ENCODE measurements around the gene NRIP2. TPM values are rescaled to one million over a fixed set of nuclear protein-coding genes. Genes with fewer than 3 reads are reported as not detected.

Gene NRIP2
- total RNA-seq (2022; extraction: Qiagen RNA extraction): 0.06 TPM in 1 of 5 replicates, not detected in the others

GRCh38 chr12:2834581-2835491 lies at the start of gene NRIP2:
Gene NRIP2, minus strand, starts transcription at chr12:2835035. Its CDS starts 52 bp downstream, at chr12:2834983.

GRCh38 chr12:2877047-2877952 lies 42.5 kb upstream of the NRIP2 start, which contains the start of the genes FOXM1 and RHNO1:
Gene FOXM1, minus strand, starts transcription at chr12:2877174. Its CDS starts 2,696 bp downstream, at chr12:2874478.
Gene RHNO1, plus strand, starts transcription at chr12:2877223. Its CDS starts 8,144 bp downstream, at chr12:2885367.

GRCh38 chr12:2857021-2857431 lies 22.2 kb upstream of the NRIP2 start, which contains the start of gene TEX52:
Gene TEX52, minus strand, starts transcription at chr12:2857039. Its CDS starts 13 bp downstream, at chr12:2857026.

GRCh38 chr12:2812290-2813213 lies 22.3 kb downstream of the NRIP2 start, which contains the start of gene ITFG2:
Gene ITFG2, plus strand, starts transcription at chr12:2812668. Its CDS starts 93 bp downstream, at chr12:2812761.

GRCh38 chr12:2794736-2795289 lies 40.0 kb downstream of the NRIP2 start, which contains the start of gene FKBP4:
Gene FKBP4, plus strand, starts transcription at chr12:2794970. Its CDS starts 170 bp downstream, at chr12:2795140.

Other genes starting within 250 kb of the NRIP2 start
- 86.2 to 103 TPM (median 101 TPM) in 5 replicates for gene FKBP4, start 40.1 kb downstream of the NRIP2 start, total RNA-seq (2022; extraction: Qiagen RNA extraction)
- gene ITFG2, start 22.4 kb downstream of the NRIP2 start, total RNA-seq (2022; extraction: Qiagen RNA extraction): 12.5 to 18.6 TPM (median 14.9 TPM) in 5 replicates
- gene TEX52, start 22.0 kb upstream of the NRIP2 start, total RNA-seq (2022; extraction: Qiagen RNA extraction): not detected in 5 replicates
- gene FOXM1, start 42.1 kb upstream of the NRIP2 start, total RNA-seq (2022; extraction: Qiagen RNA extraction): 82.0 to 93.5 TPM (median 89.8 TPM) in 5 replicates
- gene RHNO1, start 42.2 kb upstream of the NRIP2 start, total RNA-seq (2022; extraction: Qiagen RNA extraction): 42.3 to 52.8 TPM (median 47.1 TPM) in 5 replicates
- 16.8 to 19.9 TPM (median 18.9 TPM) in 5 replicates for gene TULP3, start 55.9 kb upstream of the NRIP2 start, total RNA-seq (2022; extraction: Qiagen RNA extraction)
- gene TEAD4, start 124.4 kb upstream of the NRIP2 start, total RNA-seq (2022; extraction: Qiagen RNA extraction): 39.4 to 51.3 TPM (median 47.9 TPM) in 5 replicates
- 35.2 to 58.1 TPM (median 50.5 TPM) in 5 replicates for gene TSPAN9, start 242.3 kb upstream of the NRIP2 start, total RNA-seq (2022; extraction: Qiagen RNA extraction)

Measured in A549 treated with Mapracorat at 1 μM for 4 hours (cell line).